ENCODE results near the gene MYG1.

DNA sequence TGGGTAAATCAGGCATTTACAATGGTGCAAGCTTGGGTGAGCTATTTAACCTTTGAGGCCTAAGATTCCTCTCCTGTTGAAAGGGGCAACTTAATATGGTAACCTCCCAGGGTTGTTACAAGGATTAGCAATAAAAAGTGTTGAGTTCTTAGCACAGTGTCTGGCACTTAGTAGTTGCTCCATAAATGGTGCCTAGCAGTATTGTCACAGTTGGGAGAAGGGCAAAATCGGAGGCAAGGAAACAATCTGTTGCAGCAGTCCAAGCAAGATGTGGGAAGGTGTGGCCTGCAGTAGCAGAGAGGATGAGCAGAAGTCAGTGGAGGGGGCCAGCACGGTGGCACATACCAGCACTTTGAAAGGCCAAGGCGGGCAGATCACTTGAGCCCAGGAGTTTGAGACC, 44.0 kb downstream of the MYG1 start:
- TF ChIP-seq, protein P1, sequence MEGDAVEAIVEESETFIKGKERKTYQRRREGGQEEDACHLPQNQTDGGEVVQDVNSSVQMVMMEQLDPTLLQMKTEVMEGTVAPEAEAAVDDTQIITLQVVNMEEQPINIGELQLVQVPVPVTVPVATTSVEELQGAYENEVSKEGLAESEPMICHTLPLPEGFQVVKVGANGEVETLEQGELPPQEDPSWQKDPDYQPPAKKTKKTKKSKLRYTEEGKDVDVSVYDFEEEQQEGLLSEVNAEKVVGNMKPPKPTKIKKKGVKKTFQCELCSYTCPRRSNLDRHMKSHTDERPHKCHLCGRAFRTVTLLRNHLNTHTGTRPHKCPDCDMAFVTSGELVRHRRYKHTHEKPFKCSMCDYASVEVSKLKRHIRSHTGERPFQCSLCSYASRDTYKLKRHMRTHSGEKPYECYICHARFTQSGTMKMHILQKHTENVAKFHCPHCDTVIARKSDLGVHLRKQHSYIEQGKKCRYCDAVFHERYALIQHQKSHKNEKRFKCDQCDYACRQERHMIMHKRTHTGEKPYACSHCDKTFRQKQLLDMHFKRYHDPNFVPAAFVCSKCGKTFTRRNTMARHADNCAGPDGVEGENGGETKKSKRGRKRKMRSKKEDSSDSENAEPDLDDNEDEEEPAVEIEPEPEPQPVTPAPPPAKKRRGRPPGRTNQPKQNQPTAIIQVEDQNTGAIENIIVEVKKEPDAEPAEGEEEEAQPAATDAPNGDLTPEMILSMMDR (conservative IDR thresholded peaks at IDR 0.05), result no peak
- TF ChIP-seq EZH2 (IDR thresholded peaks at IDR 0.05; ENCODE audit: low read depth), result no peak
